ENCODE measurements around the gene ADARB2.
"Not testable (repeated sequence)": the region's sequence is repeated elsewhere in the genome, so short reads cannot be mapped to it uniquely, and the experiment has no call there.

The ADARB2 gene

GRCh38 chr10:1401071-1401965 is 336.0 kb downstream of the ADARB2 start:
- DNase-seq = no peak

DNA sequence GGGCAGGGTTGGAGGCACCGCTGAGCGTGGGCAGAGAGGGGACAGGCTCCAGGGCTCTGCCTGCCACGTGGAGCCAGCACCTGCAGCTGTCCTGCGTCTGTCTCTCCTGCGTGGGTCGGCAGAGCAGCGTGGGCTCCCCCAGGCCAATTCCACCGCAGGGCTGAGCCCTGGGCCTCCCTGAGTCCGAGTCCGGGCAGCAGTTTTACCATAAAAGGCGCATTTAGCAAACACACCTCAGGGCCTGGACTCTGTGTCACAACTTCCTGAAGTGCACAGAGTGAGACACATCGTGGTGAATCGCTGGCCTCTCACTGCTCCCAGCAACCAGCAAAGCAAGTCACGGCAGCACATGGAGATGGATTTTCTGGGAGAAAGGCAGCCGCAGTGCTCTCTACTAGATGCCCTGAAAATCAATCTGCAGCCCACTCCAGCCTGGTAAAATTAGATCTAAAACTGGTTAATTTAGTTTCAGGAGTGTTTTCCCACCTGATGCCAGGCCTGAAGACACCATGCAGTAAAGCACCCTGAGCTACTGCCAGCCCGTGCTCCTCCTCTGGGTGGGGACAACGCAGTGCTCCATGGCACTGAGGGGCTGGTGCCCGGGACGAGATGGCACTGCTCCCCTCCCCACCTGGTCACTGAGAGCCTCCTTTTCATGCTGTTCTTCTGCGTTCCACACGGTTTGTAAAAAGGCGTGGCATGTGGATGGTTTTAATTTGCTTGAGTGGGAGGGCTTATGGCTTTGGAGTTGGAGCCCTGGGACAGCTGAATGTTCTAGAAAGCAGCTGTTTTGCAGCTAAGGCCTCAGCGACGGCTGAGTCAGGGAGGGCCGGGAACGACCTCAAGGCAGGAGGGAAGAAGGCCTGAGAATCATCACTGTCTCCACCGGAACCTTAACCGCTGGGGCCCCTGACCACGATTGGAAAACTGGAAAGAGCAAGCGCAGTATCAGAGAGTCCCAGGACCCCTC is 336.9 kb downstream of the ADARB2 start:
- DNase-seq = no peak

DNA sequence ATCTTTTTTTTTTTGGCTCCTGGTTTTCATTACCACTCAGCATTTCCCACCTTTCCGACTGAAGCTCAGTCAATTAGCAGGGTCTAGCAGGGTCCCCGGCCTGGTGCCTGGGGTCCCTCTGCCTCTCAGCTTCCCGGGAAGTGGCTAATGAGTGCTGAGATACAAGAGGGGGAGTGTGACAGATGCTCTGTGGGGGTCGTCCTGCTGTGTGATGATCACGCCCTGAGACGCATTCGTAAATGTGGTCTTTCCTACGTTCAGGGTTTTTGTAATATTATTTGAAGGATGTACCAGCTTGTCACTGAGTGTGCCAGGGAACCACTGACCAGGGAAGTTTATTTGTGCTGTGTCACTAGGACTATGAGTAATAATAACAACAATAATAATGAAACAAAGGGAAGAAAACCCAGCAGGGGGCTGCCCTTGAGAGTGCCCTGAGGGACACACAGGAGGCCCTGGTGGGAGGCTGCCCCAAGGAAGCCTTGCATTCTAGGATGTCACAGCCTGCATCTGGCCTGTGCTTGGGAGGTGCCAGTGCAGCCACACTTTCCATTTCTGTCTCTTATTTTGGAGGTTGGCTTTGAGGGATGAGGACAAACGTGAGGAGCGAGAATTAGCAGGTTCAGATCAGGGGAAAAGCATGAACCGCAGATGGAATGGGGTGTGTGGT is 337.8 kb downstream of the ADARB2 start:
- DNase-seq = no peak

DNA sequence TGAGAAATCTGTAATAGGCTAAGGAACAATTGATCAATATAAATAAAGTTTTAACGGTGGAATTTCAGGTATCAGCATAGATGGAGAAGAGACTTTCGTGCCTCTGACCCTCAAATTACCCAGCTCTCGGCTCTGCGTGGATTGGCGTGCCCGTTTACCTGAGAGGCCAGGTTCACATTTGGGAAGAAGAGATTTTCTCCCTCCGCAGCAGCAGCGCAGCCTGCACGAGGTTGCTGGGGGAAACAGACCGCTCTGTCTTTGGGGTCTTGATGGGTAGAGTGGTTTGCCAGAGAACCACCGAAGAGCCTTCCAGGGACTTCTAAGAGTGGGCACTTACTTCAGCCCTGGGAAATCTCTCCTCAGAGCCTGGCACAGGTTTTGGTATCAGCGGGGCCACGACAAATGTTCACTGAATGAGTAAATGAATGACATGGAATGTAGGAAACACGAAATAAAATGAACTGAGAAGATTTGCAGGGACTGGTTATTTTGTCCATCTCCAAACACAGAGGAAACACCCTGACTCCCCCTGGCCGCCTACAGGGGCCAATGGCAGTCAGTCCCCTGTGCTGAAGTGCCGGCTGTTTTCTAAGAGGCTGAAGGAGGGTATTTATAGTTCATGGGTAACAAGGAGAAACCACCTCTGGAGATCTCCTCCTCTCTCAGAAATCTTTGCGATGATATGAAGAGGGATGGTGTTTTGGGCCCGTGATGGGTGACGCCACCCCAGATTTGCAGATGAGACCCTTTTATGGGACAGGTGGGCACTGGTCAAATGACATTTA is 338.5 kb downstream of the ADARB2 start:
- no peak for DNase-seq

- DNase-seq = not testable (repeated sequence)
Measured at GRCh38 chr10:1398116-1398515, 339.2 kb downstream of the ADARB2 start.

GRCh38 chr10:1396297-1396635 is 341.1 kb downstream of the ADARB2 start:
- no peak for DNase-seq

GRCh38 chr10:1395481-1396296 is 341.6 kb downstream of the ADARB2 start:
- DNase-seq = no peak

DNA sequence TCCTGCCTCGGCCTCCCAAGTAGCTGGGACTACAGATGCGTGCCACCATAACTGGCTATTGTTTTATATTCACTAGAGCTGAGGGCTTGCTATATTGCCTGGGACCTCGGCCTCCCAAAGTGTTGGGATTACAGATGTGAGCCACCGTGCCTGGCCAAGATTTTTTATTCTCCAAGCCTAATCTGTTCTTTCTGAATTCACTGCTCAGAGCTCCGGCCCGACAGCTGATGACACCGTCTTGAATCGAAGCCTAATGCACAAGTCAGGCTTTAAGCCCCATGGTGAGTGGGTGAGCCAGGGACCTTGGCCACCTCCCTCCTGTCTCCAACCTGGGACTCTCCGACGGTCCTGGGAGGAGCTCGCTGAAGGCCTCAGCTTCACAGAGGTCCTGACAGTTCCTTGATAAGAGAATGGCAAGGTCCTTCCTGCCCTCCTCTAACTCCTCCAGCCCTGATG is 342.3 kb downstream of the ADARB2 start:
- DNase-seq = no peak

DNA sequence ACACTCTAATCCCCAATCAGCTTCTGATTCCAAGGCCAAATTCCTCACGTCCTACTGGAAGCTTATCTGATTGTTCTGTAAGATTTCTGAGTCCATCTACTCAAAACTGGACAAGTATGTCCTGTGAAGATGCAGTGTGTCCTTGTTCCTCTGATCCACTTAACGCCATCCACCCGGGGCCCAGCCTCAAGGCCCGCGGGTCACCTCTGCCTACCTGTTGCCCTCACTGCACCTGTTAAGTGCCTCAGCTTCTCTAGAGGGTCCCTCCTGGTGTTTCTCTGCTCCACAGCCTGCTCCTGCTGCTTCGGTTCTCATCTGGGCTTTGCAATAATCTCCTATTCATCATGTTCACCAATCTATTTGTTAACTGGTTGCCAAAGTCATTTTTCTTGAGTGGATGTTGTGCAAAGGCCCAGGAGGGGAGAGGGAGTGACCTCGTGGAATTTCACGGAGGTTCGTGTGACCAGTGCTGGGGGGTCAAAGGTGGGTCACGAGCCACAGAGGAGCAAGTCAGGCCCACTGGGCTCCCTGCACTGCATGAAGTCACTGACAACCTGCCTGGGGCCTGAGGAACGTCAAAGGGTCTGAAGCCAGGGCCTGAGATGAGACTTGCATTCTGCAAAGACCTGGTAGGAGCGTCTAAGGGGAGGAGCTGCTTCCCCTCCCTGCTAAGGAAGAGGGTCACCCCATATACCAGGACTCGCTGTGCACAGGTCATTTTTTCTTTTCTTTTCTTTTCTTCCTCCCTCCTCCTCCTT is 343.0 kb downstream of the ADARB2 start:
- no peak for DNase-seq

- no peak for DNase-seq
Measured at GRCh38 chr10:1393481-1393880, 343.8 kb downstream of the ADARB2 start.

- no peak for DNase-seq
Measured at GRCh38 chr10:1392127-1392526, 345.2 kb downstream of the ADARB2 start.

- DNase-seq = no peak
Measured at GRCh38 chr10:1390200-1390599, 347.1 kb downstream of the ADARB2 start.

- no peak for DNase-seq
Measured at GRCh38 chr10:1384026-1384425, 353.3 kb downstream of the ADARB2 start.

DNA sequence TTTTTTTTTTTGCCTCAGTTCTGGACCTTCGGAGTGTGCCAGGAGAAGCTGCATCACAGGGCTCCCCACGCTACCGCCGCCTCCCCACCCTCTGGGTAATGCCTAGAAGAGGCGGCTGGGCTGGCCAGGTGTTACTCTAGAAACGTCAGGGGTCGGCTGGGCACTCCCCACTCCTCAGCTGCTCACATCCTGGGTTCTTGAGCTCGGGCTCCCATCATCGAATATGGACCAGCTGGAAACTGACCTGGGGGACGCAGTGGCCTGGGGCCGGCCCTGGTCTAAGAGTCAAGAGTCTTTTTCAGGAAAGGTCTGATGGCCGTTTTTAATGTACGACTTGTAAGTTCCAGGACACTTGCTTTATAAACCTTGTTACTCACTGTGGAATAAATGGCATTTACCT is 354.6 kb downstream of the ADARB2 start:
- DNase-seq = no peak

GRCh38 chr10:1381339-1381738 is 356.0 kb downstream of the ADARB2 start:
- no peak for DNase-seq

- no peak for DNase-seq
Measured at GRCh38 chr10:1380088-1380671, 357.1 kb downstream of the ADARB2 start.

DNA sequence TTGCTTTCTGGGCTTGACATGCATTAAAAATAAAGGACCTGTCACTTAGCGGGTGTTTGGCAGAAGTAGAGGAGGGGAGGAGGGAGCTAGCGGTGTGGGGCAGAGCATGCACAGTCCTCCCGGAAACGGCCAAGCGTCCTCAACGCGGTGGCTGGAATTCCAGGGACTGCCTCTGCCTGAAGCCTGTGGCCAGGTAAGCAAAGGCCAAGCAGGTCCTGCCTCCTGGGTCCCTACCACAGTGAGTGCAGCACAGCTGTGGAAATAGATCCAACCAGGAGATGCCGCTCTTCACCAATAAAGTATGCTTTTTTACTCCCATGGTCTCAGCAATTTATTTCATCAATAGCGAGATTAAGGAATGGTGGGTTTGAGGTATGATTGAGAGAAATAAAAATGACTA is 357.7 kb downstream of the ADARB2 start:
- DNase-seq = no peak

- DNase-seq = no peak
Measured at GRCh38 chr10:1378473-1378872, 358.9 kb downstream of the ADARB2 start.

DNA sequence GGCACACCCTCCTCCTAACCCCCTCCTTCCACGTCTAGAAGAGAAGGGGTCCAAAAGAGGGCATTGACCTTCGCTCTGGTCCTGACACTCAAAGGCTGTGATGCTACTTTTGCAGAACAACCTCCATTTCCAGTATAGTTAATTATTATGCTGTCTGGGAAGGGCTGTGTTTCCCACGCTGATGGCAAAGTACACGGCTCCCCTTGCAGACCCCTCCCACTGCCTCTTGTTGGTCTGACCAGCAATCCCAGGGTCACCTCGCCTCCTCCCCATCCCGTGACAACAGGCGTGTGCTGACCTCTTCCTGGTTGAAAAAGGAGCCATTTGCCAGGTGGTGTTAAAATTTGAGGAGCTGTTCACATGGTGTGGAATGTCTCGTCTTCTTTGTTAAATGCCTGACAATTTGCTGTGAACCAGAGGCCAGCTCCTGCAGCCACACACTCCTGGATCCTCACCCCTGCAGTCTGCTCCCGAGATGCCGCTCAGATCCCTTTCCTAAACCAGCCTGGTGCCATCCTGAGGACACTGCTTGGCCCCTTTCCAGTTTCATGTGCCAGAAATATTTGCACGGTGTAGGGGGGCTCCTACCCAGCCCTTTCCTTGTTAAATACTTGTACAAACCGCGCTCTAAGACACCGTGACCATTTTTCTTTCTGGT is 359.5 kb downstream of the ADARB2 start:
- DNase-seq = no peak

DNA sequence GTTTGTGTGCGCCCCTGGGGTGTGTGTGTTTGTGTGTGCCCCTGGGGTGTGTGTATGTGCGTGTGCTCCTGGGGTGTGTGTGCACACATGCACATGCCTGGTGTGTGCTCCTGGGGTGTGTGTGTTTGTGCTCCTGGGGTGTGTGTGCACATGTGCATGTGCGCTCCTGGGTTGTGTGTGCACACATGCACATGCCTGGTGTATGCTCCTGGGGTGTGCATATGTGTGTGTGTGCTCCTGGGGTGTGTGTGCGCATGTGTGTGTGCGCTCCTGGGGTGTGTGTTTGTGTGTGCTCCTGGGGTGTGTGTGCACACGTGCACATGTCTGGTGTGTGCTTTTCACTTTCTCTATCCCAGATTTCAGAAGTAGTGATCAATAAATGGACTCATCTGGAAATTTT is 360.1 kb downstream of the ADARB2 start:
- no peak for DNase-seq
